GM19395 (cell line): ENCODE measurements around the gene TANGO2.

ENCODE experiments used
- ATAC-seq: cut with Tn5 transposase; IDR thresholded peaks from one replicate; pipeline ENCODE4 v1.9.1; 2021; ENCODE audit warnings: mild to moderate bottlenecking, moderate library complexity; ENCODE audit not compliant: unreplicated experiment

Gene TANGO2

DNA sequence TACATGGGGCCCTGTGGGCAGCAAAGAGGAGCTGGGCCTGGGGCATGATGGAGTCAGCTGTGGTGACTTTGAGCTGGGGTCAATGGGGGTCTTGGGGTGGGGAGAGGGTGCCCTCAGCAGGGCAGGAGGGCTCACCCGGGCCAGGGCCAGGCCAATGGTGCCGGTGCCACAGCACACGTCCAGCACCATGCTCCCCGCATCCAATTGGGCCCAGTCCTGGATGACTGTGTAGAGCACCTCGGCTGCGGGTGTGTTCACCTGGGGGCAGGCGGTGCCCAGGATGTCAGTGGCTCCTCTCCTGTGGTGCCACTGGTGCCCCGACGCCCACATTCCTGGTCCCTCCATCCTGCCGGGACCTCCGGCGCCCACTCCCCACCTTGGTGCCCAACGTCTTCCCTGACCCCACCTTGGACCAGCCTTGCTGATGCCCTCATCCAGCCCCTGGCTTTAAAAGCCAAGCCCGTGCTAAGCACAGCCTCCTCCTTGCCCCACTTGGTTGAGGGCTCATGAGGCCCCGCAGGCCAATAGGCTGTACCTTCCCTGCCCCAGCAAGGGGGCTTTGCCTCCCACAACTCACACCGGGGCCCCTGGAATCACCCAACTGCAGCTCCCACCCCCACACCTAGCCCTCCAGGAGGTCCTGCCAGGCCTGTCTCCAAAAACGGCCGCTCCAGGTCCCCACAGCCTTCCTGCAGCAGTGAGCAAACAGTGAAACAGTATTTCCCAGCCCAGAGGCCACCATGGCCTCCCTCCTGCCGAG, 92.8 kb downstream of the TANGO2 start:
- no peak for ATAC-seq

DNA sequence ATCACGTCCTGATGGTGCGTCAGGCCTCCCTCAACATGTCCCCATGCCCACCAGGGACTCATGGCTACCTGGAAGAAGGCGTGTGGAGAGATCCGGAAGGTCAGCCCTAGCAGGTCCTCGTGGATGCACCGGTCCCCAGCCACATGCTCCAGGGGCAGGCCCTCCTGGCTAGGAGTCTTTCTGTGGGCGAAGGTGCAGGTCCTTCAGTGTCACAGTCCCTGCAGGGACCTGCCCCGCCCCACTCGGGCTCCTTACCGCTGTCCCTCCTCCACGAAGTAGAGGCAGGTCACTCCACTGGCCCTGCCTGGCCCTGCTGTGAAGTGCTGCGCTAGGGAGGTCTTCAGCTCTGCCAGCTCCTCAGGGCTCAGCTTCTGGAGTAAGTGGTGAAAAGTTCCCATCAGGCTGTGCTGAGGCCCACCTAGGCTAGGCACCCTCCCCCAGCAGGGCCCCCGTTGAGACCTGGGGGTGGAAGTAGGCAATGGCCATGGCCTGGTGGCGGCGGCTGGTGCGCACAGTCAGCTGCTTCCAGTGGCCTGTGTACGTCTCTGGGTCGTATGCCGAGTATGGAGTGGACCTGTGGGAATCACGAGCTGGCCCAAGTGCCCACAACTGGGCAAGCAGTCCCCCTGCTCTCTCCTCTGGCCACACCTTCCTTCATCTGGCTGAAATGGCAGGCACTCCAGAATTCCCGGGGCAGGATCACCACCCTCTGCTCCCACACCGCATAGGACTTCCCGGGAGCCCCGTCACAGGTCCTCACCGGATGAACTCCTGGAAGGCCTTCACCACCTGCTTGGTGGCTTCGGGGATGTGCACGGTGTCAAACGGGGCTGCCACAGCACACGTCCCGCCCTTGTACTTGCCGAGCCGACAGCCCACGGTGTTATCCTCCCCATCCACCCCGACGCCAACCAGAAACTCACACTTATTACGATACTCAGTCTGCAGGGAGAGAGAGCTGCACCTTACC, 93.9 kb downstream of the TANGO2 start:
- no peak for ATAC-seq

DNA sequence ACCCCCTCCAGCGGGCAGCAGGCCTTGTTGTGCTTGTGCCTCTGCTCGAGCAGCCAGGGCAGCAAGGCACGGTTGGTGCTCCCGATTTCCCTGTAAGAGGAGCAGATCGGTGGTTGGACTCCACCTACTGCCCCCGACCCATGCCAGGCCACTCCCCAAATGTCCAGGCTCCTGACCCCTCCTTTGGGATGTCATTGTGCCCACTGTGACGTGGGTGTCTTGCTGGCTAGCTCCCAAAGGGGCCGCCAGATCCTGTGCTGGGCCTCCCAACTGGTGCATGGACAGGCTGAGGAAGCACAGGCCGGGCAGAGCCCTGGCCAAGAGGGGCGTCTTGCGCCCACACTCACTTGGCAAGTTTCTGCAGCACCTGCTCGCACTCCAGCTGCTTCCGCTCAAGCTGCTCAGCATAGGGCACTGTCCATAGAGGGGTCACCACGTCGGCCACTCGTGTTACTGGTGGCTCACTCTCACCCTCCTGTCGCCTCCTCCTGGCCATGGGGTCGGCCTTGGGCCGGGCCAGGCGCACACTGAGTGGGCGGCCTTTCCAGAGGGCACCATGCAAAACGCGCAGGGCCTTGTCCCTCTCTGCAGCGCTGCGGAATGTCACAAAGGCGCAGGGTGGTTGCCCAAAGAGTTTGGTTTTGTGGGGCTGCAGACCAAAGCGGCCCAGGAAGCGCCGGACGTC, 94.9 kb downstream of the TANGO2 start, which contains the start of gene RANBP1:
TSS of gene RANBP1 (plus strand) at position 414 of the 685 bp plus-strand sequence. CDS start at position 495, 81 bp downstream.
- no peak for ATAC-seq

DNA sequence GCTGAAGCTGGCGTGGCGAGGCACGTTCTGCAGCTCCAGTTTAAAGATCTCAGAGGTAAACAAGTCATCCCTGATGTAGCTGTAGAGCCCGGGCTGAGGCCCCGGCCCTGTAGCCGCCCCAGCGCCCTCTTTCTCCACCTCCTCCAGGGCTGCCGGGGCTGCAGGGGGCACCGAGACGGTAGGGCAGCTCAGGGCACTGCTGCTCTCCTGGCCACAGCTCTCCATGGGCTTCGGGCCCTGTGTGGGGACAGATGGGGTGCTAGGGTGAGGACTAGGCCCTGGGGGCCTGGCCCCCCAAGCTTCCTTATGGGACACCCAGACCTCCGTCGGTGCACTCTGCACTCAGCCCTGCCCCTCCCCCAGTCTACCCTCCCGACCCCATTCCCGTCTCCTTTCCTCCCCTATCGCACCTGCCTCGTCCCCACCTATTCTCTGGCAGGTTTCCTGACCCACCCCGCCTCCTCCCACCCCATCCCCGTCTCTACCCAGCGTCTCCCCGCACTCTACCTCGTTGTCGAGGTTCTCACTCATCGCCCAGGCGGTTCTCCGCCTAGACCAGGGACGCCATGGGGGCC, 95.6 kb downstream of the TANGO2 start:
- no peak for ATAC-seq
